DMS153 treated with DMSO at 0.1 percent for 48 hours (cell line): ENCODE data around the gene NAALADL2.
"Not testable (repeated sequence)": the region's sequence is repeated elsewhere in the genome, so short reads cannot be mapped to it uniquely, and the experiment has no call there.

Experiments used
- DNase-seq: peaks from one replicate; lab custom pipeline; 2025; ENCODE audit not compliant: unreplicated experiment; lab: John Stamatoyannopoulos, UW

NAALADL2 gene

DNA sequence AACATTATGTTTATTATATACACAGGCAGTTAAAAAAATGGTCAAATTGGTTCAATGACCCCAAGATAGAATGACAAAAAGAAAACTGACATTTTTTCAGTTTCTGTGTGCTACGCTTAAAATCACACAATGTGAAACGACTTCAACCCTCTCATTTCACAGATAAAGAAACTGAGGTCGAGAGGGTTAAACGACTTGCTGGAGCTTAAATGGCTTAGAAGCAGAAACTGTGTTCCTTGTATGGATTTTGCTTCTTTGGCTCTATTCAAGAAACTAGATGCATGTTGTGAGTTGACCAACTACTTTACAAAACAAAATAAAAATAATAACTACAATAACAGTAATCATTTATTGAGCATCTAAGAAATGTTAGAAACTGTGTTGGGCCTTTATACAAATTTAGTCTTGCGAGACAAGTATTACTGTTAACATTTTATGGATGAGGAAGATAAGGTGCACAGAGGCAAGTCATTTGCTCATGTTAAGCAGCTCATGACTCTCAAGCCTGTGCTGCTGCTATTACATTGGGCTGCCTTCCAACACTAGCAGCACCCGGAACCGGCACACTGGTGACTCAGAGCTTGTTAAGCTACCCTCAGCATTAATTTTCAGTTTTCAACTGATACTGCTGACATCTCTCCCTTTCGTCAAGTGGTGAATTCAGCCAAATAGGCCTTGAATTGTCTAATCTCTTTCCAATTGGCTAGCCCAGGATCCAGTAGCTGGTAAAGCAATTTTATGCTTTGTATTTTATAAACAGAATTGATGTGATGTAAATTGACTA, 487.6 kb downstream of the NAALADL2 start:
- DNase-seq: peak; percentile 60

- DNase-seq: no peak
Measured at GRCh38 chr3:175349168-175349567, 490.0 kb downstream of the NAALADL2 start.

- DNase-seq: no peak
Measured at GRCh38 chr3:175355801-175356335, 496.7 kb downstream of the NAALADL2 start.

DNA sequence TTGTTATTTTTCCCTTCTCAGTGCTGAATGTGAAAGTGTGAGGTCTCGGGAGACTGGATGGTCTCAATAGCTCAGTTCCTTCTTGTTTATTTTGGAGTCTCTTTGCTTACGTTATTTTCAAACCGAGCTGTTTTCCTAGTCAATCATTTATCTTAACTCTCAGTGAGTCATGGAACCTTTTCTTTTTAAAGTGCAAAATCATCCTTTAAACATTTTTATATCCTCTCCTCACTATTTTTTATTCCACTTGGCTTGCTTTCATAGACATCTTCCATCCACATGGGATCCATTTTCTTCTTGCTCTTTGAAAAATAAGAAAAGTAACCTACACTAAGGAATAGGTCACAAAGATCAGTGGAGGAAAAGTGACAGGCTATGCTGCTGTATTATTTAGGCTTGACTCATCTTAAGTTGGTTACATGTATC, 497.8 kb downstream of the NAALADL2 start:
- no peak for DNase-seq

- DNase-seq: no peak
Measured at GRCh38 chr3:175357758-175358157, 498.6 kb downstream of the NAALADL2 start.

DNA sequence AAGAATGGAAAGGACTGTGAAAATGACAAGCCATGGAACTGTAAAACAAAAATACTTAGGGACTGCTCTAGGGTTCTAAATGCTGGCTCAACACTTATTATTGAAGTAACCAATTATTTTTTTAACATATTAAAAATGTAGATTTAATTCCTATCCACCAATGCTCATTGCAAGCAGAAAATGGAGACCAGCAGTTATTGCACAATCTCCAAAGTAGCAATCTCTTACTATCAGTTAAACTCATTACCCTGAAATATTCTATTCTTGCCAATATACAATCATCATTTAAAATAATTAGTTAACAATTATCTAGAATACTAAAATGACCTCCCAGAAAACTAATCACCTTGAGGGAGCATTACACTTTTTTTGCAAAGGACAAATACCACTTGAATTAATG, 499.8 kb downstream of the NAALADL2 start:
- no peak for DNase-seq

GRCh38 chr3:175370426-175370825, 511.3 kb downstream of the NAALADL2 start:
- DNase-seq: not testable (repeated sequence)

- not testable (repeated sequence) for DNase-seq
Measured at GRCh38 chr3:175371187-175371586, 512.1 kb downstream of the NAALADL2 start.

DNA sequence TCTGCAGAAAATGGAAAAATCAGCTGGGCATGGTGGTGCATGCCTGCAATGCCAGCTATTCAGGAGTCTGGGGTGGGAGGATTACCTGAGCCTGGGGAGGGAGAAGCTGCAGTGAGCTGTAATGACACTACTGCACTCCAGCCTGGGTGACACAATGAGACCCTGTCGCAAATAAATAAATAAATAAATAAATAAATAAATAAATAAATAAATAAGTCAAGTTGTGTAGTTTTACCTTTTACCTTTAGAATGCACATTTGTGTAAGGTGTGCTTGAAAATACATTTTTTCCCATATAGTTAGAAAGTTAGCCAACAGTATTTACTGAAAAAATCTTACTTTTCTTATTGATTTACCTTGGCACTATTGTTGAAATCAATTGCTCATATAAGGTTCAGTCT, 515.6 kb downstream of the NAALADL2 start:
- no peak for DNase-seq

DNA sequence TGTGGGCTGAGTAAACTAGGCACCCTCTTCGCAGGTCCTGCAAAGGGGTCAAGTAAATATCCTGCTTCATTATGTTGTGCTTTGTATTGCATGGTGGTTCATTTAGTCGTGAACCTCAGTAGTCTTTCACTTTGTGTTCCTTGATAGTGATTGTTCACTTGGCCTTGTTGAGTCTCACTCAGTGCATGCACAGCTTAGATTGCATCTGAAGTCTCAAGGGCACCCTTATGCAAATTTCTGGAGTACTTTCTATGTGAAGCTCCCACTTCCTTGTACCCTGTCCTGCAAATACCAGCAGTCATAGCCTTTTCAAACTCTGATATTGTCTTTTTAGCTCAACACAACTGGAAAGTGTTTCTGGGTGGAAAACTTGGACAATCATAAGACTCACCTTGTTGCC, 519.2 kb downstream of the NAALADL2 start:
- no peak for DNase-seq

DNA sequence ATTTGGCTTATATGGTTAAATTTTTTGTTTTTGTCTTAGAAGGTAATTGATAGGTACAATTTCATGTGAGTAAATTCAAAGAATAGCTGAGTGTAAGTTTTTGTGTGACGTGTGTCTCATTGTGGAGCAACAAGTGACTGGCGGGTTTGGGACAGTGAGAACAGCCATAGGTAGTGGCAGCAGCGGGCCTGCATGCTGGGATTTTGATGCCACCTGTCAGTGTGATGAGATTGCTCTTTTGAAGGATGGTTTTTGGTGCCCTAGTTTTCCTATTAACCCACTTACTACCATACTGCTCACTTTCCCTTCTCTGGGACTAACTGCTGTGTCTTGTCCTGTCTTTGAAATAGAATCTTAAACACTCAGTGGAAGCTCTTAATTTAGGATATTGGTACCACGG, 522.6 kb downstream of the NAALADL2 start:
- no peak for DNase-seq

GRCh38 chr3:175383371-175383770, 524.2 kb downstream of the NAALADL2 start:
- no peak for DNase-seq

DNA sequence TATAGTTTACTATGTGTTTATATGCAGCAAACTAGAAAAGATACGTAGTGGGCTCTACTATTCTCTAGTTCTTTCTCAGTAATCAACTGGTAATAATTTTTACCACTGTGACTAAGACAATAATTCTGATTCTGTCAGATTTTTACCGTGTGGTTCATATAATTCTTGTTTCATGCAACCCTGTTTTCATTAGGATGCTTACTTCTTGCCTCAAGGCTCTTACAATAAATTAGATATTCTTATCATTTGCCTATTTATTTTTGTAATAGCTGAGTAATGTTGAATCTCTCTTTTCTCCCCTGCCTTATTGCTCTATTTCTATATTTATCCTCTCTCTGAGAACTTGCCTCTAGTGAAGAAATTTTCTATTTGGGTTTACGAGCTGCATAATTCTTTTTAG, 524.7 kb downstream of the NAALADL2 start:
- no peak for DNase-seq

- DNase-seq: no peak
Measured at GRCh38 chr3:175384569-175384968, 525.4 kb downstream of the NAALADL2 start.

DNA sequence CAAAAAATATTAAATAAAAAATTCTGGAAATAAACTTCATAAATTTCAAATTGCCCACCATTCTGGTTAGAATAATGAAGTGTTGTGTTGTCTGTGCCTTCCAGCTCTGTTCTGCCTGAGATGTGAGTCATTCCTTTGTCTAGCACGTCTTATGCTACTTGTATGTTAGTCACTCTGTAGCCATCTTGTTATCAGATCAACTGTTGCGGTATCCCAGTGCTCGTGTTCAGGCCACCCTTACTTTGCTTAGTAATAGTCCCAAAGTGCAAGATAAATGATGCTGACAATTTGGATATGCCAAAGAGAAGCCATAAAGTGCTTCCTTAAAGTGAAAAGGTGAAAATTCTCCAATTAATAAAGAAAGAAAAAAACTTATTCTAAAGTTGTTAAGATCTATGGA, 527.5 kb downstream of the NAALADL2 start:
- DNase-seq: no peak

DNA sequence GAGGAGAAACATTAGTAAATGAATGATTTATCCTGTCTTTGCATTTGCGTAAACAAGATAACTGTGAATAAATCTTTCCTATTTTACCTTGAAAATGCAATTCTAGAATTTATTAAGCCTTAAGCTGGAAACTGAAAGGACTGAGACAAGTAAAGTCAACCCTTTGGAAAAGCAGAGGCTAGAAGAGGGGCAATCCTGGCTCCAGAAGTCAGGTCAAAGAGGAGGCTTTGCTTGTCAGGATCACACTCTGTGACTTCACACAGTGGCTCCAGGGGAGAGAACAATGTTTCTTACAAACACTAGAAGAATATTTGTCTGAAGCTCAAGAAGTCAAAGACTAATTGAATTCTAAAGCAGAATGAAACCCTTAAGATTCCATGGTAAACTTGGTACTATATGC, 530.4 kb downstream of the NAALADL2 start:
- DNase-seq: no peak

DNA sequence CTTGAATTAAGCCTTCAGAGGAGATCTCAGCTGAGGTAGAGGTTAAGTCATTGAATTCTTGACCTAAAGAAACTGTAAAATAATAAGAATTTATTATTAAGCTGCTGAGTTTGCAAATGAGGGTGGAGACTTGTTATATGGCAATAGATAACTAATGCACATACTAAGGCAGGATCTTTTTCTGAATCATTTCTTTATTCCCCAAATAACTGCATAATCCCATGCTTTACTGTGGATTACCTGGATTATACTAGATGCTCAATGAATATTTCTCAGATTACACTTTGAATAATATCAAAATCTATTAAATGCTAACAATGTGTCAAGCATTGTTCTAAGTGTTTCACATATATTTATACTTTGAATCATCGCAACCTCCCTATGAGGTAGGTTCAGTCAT, 532.5 kb downstream of the NAALADL2 start:
- DNase-seq: no peak

- no peak for DNase-seq
Measured at GRCh38 chr3:175392653-175393052, 533.5 kb downstream of the NAALADL2 start.

- no peak for DNase-seq
Measured at GRCh38 chr3:175397372-175397771, 538.2 kb downstream of the NAALADL2 start.

GRCh38 chr3:175398676-175399075, 539.5 kb downstream of the NAALADL2 start:
- DNase-seq: no peak

DNA sequence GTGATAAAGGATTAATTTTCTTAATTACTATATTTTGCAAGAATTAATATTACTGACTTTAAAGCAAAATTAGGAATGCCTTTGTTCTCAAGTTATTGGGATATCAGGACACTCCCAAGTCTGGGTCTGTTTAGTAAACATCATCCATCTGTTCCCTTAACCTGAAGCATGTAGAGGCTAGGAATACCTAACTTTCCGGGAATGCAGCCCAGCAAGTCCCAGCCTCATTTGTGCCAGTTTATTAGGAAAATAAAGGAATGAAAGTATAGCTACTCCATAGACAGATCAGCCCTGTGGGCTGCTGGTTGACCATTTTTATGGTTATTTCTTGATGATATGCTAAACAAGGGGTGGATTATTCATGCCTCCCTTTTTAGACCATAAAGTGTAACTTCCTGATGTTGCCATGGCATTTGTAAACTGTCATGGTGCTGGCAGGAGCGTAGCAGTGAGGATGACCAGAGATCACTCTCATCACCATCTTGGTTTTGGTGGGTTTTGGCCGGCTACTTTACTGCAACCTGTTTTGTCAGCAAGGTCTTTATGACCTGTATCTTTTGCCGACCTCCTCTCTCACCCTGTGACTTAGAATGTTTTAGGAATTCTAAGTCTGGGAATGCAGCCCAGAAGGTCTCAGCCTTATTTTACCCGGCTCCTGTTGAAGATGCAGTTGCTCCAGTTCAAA, 540.2 kb downstream of the NAALADL2 start:
- no peak for DNase-seq

DNA sequence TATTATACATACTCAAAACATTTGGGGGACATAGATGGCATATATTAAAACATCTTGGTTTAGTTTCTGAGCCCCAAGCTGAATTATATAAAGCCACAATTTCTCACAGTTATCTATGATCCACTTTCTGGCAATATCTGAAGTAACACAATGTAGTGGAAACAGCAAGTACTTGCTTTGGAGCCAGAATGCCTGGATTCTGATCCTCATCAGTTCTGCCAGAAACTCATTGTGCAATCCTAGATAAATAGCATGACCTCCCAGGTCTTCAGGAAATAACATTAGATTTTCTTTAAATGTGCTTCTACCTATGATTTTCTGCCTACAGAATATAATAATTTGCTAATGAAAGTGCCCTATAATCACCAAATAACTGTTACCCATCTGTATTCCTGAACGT, 544.9 kb downstream of the NAALADL2 start:
- no peak for DNase-seq
